Stimulated activated CD8-positive, alpha-beta memory T cell treated with anti-CD3 and anti-CD28 coated beads, Interleukin-12 subunit alpha, Interleukin-12 subunit beta, amount 100 ng/mL, for 1 hour (primary cell): ENCODE results near the gene RRP7A.
"Not testable (repeated sequence)": the region's sequence is repeated elsewhere in the genome, so short reads cannot be mapped to it uniquely, and the experiment has no call there.

ENCODE experiments used
- DNase-seq: peaks from one replicate; pipeline ENCODE4 v3.0.0-alpha.2; 2020; ENCODE audit warnings: low read depth

The RRP7A gene, protein sequence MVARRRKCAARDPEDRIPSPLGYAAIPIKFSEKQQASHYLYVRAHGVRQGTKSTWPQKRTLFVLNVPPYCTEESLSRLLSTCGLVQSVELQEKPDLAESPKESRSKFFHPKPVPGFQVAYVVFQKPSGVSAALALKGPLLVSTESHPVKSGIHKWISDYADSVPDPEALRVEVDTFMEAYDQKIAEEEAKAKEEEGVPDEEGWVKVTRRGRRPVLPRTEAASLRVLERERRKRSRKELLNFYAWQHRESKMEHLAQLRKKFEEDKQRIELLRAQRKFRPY

DNA sequence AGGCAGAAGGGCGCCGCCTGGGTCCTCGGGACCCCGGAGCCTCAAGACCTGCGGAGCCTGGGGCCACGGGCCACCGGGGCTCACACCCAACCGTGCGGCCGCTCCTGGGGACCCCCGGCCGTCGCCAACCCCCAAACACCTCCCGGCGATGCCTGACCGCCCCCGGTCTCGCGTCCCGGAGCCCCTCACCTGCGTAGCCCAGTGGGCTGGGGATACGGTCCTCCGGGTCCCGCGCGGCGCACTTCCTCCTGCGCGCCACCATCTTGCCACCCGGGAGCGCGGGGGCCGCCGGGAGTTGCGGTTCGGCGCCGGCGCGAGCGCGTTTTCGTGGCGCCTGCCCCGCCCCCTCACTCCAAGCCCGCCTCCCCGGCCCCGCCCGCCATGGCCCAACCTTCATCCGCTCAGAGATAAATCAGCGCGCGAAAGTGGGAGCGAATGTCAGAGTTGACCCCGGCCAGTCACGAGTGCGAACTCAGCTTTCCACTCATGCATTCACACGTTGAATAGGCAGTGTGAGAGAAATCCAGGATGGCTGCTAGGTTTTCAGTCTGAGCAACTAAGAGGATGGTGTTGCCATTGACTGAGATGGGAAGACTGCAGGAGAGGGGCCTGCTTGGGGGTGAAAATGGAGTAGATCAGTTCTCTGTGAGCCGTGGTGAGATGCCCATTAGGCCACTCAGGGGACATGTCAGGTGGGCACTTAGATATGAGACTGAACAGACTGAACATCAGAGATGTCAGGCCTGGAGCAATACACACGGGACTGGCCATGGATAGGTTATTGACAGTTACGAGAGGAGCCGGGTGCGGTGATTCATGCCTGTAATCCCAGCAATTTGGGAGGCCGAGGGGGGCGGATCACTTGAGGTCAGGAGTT is at the start of gene RRP7A:
Gene RRP7A, minus strand, starts transcription at position 272 of the 877 bp plus-strand sequence. Its CDS starts 10 bp downstream, at position 262.
- DNase-seq = peak; percentile 70

DNA sequence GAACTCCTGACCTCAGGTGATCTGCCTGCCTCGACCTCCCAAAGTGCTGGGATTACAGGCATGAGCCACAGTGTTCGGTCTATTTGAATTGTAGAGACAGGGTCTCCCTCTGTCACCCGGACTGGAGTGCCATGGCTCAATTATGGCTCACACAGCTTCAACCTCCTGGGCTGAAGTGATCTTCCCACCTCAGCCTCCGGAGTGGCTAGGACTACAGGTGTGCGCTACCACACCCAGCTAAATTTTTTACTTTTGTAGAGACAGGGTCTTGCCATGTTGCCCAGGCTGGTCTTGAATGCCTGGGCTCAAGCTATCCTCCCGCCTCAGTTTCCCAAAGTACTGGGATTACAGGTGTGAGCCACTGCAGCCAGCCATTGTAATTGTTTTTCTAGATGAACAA is 48.4 kb upstream of the RRP7A start:
- DNase-seq = not testable (repeated sequence)

DNA sequence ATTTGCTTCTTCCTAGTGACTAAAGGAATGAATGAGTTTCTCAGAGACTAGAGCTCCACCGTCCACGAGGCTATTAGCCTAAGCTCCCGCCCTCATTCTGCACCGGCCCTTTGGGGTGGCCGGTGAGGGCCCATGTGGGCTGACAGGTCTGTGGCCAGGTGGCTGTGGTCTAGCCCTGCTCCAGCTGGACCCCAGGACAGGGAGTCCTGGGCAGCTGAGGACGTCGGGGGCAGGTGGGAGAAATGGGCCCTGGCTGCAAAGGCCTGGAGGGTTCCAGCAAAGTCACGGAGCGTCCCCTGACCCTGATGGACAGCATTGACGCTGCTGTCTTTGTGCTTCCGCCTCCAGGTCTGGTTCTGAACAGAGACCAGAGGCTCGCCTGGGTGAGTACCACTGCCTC is 46.4 kb upstream of the RRP7A start:
- no peak for DNase-seq

DNA sequence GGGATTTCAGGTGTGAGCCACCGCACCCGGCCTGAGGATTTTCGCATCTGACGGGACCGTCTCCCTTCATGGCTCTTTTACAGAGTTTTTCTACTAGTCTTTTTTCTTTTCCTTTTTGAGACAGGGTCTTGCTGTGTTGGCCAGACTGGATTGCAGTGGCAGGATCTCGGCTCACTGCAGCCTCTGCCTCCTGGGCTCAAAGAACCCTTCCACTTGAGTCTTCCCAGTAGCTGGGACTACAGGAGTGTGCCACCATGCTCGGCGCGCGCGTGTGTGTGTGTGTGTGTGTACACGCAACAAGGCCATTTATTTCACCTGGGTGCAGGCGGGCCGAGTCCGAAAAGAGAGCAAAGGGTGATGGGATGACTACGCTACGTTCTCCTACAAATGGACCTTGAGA is 45.1 kb upstream of the RRP7A start:
- DNase-seq = no peak

DNA sequence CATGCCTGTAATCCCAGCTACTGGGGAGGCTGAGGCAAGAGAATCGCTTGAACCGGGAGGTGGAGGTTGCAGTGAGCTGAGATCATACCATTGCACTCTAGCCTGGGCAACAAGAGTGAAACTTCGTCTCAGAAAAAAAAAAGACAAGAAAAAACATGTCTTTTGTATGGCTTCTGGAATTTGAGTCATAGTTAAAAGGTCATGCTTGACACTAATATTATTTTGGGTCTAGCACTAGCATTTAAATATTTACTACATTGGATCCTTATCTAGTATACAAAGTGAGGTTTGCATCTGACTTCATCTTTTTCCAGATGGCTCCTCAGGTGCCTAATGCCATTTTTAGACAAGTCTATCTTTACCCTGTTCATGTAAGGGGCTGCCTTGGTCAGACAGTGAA is 44.3 kb upstream of the RRP7A start:
- not testable (repeated sequence) for DNase-seq

DNA sequence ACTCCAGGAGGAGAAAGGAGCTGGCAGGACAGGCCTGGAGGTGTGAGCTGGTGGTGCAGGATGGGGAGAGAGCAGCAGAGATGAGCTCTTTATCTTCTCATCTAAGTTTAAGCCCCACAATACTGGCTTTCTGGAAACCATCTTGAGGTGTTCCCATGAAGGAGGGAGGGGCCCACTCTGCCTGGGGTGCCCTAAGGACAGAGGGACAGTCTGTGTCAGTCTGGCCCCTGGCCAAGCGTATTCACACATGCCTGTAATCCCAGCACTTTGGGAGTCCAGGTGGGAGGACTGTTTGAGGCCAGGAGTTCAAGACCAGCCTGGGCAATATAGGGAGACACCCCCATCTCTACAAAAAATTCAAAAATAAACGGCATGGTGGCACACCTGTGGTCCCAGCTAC is 43.1 kb upstream of the RRP7A start:
- no peak for DNase-seq

DNA sequence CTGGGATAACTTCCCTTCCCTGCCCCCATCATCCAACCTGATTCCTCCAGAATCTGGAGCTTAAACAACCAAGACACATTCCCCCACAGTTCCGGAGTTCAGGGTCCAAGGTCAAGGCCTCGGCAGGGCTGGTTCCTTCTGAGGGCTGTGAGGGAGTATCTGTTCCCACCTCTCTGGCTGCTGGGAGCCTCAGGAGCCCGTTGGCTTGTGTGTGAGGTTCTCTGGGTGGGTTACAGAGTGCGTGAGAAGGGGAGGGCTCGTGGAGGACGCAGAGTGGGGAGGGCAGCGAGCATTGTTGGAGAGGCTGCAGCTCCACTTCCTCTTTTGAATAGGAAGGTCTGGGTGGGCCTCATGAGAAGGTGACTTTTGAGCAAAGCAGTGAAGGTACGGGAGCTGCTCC is 42.7 kb upstream of the RRP7A start:
- no peak for DNase-seq

DNA sequence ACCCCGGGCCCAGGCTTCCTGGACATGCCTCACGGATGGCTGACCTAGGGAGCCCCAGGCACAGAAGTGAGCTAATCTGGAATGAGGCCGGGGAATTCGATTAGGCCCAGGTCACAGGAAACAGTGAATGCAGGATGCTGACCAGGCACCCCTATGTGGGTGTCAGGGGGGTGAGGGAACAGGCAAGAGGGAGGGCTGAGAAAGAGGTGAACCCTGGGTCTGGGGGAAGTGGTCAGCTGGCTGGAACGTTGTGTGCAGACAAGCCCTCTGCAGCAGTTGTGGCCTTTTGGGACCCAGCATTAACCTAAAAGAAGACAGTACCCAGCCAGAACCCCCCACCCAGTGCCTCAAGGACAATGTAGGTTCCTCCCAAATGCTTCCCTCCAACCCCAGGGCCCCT is 42.3 kb upstream of the RRP7A start:
- no peak for DNase-seq

DNA sequence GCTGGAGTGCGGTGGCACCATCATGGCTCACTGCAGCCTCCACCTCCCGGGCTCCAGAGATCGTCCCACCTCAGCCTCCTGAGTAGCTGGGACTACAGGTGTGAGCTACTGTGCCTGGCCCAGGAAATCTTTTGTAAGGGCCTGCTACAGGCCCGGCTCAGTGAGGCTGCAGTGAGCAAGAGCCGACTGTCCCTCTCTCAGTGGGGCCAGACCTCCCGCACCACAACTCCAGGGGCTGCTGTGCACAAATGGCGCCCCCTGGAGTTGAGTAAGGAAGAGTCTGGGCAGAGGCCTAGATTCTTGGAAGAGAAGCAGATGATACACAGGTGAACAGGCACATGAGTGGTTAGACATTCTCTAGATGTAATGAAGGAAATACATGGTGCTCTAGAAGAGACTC is 41.2 kb upstream of the RRP7A start:
- no peak for DNase-seq

DNA sequence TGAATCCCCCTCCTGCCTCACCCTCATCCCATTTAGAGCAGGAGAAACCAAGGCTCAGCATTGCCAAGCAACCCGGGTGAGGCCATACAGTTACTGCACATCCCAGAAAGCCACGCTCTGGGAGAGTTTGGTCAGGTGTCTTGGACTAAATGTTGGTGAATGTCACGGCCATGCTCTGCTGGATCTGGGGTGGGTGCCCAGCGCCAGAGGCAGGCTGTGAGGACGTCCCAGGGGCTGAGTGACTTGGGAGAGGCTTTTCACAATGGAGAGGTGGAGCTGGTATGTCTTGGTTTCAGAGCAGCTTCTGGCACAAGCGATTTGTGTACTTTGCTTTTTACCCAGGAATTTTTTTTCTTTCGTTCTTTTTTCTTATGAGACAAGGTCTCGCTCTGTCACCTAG is 40.8 kb upstream of the RRP7A start:
- no peak for DNase-seq

DNA sequence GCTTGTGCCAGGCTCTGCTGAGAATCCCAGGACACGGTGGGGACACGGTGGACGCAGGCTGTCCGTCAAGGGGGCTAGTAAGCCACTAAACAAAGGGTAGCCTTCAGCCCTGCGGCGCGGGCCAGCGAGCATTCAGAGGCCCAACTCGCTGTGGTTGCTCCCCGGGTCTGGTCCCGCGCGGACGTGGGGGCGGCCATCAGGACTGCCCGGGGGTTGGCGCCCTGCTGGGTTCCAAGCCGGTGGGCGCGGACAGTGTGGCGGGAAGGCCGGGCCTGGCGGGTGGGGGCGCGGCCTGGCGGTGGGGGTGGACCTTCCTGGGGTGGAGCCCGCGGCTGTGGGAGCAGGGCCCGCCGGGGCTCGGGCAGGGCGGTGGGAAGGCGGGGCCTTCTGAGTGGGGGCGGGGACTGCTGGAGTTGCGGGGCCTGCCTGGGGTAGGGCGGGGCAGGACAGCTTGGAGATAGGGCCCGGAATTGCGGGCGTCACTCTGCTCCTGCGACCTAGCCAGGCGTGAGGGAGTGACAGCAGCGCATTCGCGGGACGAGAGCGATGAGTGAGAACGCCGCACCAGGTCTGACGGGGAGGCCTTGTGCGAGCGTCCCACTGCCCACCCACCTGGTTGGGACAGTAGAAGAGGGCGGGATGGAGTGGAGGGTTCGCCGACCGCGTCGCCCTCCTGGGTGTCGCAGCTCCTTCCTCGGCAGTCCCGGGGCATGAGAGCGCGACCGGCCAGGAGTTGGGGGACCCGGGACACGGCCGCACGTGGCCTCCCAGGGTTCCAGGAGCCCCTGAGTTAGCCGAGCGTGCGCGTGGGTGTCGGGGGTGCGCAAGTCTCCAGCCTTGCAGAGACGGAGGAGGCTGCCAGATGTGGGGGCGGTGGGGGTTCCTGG is 34.1 kb upstream of the RRP7A start, which contains the start of gene SERHL2:
Gene SERHL2, plus strand, starts transcription at position 482 of the 887 bp plus-strand sequence. Its CDS starts 65 bp downstream, at position 547.
- DNase-seq = peak; percentile 54

DNA sequence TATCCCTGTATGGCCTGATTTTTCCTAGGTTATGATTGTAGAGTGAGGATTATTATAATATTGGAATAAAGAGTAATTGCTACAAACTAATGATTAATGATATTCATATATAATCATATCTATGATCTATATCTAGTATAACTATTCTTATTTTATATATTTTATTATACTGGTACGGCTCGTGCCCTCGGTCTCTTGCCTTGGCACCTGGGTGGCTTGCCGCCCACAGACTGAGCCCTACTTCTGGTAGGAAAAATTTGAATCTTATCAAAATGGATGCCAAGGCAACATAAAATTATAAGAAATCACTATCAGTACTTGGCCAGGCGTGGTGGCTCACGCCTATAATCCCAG is 32.7 kb upstream of the RRP7A start:
- DNase-seq = not testable (repeated sequence)

DNA sequence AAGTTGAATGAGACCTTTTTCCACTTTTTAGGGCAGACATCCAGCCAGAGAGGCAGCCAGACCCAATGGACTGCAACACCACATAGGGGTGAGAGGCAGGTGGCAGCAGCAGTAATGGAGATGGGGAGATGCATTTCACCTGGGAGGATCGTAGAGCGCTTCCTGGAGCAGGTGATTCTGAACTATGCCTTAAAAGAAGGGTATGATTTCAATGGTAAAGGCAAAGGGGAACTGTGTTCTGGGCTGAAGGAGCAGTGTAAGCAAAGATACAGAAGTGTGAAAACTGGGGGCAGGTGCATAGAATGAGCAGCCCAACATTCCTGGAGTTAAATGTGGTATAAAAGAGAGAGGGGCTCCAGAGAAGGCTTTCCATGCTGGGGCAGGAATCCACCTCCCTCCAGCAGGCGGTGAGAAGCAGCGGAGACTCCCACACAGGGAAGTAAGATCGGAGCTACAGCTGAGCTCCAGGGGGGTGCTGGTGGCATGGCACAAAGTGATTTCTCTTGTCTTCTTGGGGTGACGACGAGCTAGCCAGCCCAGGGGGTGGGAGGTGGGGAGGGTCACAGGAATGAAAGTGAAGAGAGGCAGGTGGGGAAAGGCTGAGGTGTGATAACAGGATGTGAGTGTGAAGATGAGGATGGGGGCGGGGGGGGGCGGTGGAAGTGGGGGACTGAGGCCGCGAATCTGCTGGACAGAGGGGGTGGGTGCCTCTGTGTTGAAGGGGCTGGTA is 29.9 kb upstream of the RRP7A start:
- no peak for DNase-seq

DNA sequence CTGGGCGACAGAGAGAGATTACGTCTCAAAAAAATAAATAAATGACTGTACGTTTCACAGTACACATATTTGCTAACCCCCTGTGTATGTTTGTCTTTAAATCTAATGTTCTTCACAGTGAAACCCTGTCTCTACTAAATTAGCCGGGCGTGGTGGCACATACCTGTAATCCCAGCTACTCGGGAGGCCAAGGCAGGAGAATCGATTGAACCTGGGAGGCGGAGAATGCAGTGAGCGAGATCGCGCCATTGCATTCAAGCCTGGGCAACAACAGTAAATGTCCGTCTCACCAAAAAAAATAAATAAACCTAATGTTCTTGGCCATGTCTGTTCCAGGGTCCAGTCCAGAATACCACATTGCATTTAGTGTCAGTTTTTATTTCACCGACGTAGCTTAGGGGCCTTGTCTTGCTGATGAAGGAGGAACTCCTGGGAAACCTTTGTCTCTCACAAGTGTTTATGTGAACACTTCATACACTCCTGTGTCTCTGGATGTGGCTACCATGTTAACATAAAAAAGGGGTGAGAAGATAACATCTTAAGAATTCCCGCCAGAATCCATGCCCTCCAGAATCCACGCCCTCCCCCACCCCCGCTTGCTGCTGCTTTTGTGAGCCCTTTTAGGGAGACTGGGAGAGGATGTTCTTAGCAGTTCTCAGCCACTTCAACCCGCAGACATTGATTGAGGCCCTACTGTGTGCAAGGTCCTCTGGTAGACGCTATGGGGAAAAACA is 29.2 kb upstream of the RRP7A start:
- DNase-seq = no peak

DNA sequence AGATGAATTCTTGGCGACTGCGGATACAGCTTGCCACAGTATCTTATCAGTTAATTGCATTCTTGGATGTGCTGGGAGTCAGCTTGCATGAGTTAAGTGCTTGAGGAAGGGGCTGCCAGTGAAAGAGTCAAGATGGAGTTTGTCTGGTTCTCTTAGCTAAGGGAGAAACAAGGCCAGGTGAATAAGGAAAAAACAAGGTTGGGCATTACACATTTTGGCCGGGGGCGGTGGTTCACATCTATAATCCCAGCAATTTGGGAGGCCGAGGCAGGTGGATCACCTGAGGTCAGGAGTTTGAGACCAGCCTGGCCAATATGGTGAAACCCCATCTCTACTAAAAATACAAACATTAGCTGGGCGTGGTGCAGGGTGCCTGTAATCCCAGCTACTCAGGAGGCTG is 28.5 kb upstream of the RRP7A start:
- DNase-seq = not testable (repeated sequence)

DNA sequence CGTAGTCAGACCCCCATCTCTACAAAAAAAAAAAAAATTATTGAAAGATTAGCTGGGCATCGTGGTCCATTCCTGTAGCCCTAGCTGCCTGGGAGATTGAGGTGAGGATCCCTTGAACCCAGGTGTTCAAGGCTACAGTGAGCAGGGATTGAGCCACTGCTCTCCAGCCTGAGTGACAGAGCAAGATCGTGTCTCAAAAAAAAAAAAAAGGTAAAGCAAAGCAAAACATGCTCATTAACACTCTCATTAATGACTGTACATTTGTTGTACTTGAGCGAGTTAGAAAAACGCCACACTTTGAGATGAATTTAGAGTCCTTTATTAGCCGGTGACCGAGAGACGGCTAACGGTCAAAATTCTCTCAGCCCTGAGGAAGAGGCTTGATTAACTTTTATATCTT is 28.0 kb upstream of the RRP7A start:
- no peak for DNase-seq

DNA sequence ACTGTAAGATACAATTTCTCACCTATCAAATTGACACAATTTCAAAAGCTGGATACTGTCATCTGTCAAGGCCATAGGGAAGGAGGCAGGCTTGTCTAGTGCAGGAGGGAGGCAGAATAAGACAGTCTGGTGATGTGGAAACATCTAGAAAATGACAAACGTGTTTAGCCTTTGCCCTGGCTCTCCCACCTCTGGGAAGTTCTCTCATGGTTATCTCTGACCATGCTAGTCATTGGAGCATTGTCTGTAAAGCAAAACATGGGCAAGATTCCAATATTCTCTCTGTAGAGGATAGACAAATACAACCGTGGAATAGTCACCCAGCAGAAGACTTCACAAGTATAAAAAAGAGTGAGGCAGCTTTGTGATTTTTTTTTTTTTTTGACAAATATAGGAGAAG is 25.1 kb upstream of the RRP7A start:
- DNase-seq = no peak

DNA sequence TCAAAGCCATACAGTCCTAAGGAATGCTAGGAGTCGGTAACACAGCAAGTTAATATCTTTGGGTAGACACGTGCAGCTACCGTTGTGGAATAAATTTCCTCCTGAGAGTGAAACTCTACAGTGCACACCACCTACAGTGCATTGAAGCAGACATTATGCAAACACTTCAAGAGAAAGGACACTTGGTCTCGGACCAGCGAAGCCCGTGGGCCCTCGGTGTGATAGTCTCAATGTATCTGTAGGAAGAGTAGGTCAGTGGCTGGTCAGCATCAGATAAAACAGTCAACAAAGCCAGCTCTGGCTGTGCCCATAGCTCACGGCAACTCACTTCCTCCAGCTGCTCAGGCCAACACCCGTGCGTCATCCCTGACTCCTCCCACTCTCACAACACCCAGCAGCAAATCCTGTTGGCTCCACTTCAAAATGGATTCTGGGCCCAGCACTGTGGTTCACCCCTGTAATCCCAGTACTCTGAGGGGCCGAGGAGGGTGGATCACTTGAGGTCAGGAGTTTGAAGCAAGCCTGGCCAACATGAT is 19.7 kb upstream of the RRP7A start:
- DNase-seq = not testable (repeated sequence)

DNA sequence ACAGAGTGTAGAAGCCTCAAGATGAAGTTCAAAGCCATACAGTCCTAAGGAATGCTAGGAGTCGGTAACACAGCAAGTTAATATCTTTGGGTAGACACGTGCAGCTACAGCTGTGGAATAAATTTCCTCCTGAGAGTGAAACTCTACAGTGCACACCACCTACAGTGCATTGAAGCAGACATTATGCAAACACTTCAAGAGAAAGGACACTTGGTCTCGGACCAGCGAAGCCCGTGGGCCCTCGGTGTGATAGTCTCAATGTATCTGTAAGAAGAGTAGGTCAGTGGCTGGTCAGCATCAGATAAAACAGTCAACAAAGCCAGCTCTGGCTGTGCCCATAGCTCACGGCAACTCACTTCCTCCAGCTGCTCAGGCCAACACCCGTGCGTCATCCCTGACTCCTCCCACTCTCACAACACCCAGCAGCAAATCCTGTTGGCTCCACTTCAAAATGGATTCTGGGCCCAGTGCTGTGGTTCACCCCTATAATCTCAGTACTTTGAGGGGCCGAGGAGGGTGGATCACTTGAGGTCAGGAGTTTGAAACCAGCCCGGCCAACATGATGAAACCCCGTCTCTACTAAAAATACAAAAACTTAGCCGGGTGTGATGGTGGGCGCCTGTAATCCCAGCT is 17.7 kb upstream of the RRP7A start:
- DNase-seq = not testable (repeated sequence)

DNA sequence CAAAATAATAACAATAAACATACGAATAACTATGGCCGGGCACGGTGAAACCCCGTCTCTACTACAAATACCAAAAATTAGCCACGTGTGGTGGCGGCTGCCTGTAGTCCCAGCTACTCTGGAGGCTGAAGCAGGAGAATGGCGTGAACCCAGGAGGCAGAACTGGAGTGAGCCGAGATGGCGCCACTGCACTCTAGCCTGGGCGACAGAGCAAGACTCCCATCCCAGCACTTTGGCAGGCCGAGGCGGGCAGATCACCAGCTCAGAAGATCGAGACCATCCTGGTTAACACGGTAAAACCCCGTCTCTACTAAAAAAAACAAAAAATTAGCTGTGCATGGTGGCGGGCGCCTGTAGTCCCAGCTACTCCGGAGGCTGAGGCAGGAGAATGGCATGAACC is 17.0 kb upstream of the RRP7A start:
- not testable (repeated sequence) for DNase-seq
